Activated CD8-positive, alpha-beta memory T cell treated with anti-CD3 and anti-CD28 coated beads, Interleukin-2, amount 10 ng/mL, durations not matched to agents 7 days and 5 days (primary cell): ENCODE measurements around the gene GJD4. TPM values are rescaled to one million over a fixed set of nuclear protein-coding genes. Genes with fewer than 3 reads are reported as not detected.

Experiments used
- ATAC-seq: fragments of 150-1000 bp; cut with Tn5 transposase; one replicate; pipeline ENCODE4 v1.10.0; 2021; ENCODE audit warnings: moderate library complexity
- CTCF ChIA-PET: fragments of 350-600 bp; sonication (Branson Sonifier 250); formaldehyde crosslinking; loops from one replicate; lab custom pipeline; 2021; ENCODE audit warnings: antibody characterized with exemption; lab: Charles Lee
- DNase-seq: peaks from one replicate; pipeline ENCODE4 v3.0.0-alpha.2; 2020
- H3K27ac Mint-ChIP-seq: one replicate; pipeline ENCODE4 v1.8.0; 2021; ENCODE audit warnings: mild to moderate bottlenecking, mixed read lengths
- H3K27me3 Mint-ChIP-seq: one replicate; pipeline ENCODE4 v1.8.0; 2021; ENCODE audit warnings: mixed read lengths
- H3K36me3 Mint-ChIP-seq: one replicate; pipeline ENCODE4 v1.8.0; 2021; ENCODE audit warnings: mild to moderate bottlenecking, mixed read lengths
- H3K4me1 Mint-ChIP-seq: one replicate; pipeline ENCODE4 v1.8.0; 2021; ENCODE audit warnings: mixed read lengths
- H3K4me3 Mint-ChIP-seq: one replicate; pipeline ENCODE4 v1.8.0; 2021; ENCODE audit warnings: mild to moderate bottlenecking, moderate library complexity, mixed read lengths
- H3K9me3 Mint-ChIP-seq: one replicate; pipeline ENCODE4 v1.8.0; 2022; ENCODE audit warnings: low read depth, mixed read lengths
- total RNA-seq, 2 experiments: library from RNA; stranded (reverse); gene quantifications; one replicate each; pipeline ENCODE4 v1.2.3, GENCODE V29; 2021

GJD4 gene
- total RNA-seq, 2 experiments from 2014 or later, result not detected

DNA sequence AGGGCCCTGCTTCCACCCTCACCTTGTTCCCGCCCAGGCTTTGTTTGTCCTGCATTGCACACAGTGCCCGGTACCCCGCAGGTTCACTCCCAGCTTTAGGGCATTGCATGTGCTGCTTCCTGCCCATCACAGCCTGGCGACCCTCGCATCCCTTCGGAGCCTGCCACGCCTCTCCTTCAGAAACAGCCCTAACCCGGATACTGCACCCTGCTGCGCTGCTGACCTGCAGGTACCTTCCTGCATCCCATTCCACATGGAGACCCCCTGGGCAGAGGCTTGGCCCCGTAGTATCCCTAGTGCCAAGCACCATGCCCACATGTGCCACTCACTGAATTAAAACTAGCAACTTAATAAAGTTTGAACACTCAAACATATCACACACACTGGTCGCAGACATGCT is 19.8 kb upstream of the GJD4 start:
- ATAC-seq (no peak), DNase-seq (no peak)
- H3K9me3 Mint-ChIP-seq, result no peaks in the 10 kb centered on the region
- no peaks in the 10 kb centered on the region for H3K4me1 Mint-ChIP-seq
- peaks cover 10% of the 10 kb centered on the region for H3K27me3 Mint-ChIP-seq
- no peaks in the 10 kb centered on the region for H3K36me3 Mint-ChIP-seq
- CTCF ChIA-PET, result interaction anchor here (1.0 kb wide), 1 partner anchor 591 kb away, joined by 3 read pairs; no protein-coding TSS in a partner anchor
- H3K27ac Mint-ChIP-seq, result no peak overlapping the region
- no peak overlapping the region for H3K4me3 Mint-ChIP-seq

DNA sequence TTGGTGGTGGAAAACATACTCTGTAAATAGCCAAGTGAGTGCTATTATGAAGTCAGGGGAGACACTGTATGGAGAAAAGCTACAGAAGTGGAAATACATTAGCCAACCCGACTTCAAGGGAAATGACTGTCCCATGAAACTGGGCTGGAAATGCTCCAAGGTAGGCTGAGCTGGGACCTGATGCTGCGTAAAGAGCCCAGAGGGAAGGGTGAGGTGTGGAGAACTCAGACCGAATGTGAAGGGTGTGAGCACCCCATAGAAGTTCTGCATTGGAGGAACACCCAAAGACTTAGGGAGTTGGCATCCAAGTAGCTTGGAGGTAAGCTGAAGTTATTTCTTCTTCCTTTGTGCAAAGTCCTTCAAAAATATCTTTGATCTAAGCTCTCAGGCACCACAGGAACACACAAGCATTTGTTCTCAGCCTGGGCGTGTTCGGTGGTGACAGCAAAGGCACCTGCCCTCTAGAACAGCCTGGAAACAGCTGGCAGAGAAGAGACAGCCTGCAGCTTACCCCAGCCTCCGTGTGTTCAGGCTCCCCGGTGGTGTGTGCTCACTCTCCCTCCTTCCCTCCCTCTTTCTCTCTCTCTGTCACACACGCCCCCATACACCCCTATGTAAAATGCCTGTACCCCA is 19.1 kb upstream of the GJD4 start:
- no peaks in the 10 kb centered on the region for H3K36me3 Mint-ChIP-seq
- H3K27ac Mint-ChIP-seq, result no peak overlapping the region
- H3K9me3 Mint-ChIP-seq, result no peaks in the 10 kb centered on the region
- no peaks in the 10 kb centered on the region for H3K4me1 Mint-ChIP-seq
- no peak overlapping the region for H3K4me3 Mint-ChIP-seq
- peaks cover 10% of the 10 kb centered on the region for H3K27me3 Mint-ChIP-seq
- CTCF ChIA-PET, result no interaction called here
- DNase-seq, result no peak
- ATAC-seq, result no peak

DNA sequence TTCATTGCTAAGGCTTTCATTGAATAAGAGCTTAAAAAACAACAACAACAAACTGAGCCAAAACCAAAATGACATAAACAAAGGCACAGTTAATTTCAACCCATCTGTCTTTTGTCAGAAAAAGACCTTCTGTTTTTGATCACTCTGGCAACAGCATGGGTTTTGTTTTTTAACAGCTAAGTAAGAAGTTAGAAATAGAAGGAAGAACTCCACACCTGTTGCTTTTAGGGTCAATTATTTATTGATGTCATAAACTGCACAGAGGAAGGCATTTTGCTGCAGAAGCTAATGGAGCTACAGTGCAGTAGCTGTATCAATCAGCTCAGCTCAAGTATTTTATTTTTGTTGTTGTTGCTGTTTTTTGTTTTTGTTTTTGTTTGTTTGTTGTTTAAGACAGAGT is 16.3 kb upstream of the GJD4 start:
- H3K4me3 Mint-ChIP-seq, result no peak overlapping the region
- H3K27ac Mint-ChIP-seq, result no peak overlapping the region
- peaks cover 2% of the 10 kb centered on the region for H3K9me3 Mint-ChIP-seq
- H3K36me3 Mint-ChIP-seq, result no peaks in the 10 kb centered on the region
- H3K27me3 Mint-ChIP-seq, result peaks cover 13% of the 10 kb centered on the region
- no peaks in the 10 kb centered on the region for H3K4me1 Mint-ChIP-seq
- CTCF ChIA-PET, result no interaction called here
- no peak for ATAC-seq
- no peak for DNase-seq

DNA sequence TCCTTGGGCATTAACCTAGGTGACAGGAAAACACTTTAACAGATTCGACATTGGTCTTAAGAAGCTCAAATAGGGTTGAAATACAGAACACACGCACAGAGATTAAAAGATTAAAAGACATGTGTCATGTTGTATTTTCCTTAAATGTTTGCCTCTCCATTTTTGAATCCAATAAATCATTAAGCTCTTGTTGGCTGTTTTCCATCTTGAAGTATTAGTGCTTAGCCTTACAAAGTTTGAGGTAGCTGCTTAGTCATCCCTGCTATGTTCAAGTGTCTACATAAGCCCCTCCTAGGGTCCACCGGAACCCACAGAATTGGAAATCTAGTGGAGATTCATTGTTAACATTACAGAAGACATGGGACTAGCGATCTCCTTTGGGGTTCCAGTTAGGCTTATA is 12.7 kb upstream of the GJD4 start:
- CTCF ChIA-PET, result no interaction called here

DNA sequence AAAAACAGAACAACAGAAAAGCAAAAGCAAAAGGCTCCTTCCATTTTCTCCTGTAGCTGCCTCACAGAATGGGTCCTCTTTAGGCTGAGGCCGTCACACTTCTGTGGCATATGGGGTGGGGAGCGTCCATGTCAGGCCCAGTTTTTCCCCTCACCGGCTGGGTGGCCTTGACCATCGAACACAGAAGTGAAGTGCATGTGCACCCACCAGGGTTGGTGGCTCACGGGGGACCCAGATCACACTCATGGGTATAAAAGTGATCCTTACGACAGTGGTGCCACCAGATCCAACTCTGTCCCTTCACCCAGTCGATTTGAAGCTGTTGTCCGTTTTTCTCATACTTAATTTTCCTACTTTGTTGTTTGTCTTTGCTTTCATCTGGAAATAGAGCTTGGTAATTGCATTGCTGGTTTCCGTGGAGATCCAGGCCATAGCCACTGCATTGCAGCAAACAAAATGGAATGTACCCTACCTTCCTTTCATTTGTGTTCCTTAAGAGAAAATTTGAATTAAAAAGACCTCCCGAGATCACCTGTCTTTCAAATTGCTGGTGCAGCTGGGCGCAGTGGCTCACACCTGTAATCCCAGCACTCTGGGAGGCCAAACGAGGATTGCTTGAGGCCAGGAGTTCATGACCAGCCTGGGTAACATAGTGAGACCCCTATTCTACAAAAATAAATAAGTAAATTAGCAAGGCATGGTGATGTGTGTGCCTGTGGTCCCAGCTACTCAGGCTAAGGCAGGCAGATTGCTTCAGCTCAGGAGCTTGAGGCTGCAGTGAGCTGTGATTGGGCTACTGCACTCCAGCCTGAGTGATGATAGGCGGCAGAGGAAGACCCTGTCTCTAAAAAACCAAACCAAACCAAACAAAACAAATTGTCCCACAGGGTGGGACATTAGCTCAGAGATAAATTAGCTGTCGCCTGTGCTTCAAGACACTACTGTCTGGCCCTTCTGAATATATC is 10.7 kb upstream of the GJD4 start:
- ATAC-seq, result no peak
- CTCF ChIA-PET, result interaction anchor here (1.4 kb wide), 1 partner anchor 14 kb away, joined by 3 read pairs; no protein-coding TSS in a partner anchor
- Mint-ChIP-seq H3K9me3 (peaks cover 2% of the 10 kb centered on the region), H3K27me3 (peaks cover 3% of the 10 kb centered on the region), H3K36me3 (no peaks in the 10 kb centered on the region), H3K27ac (no peak overlapping the region), H3K4me3 (no peak overlapping the region), H3K4me1 (no peaks in the 10 kb centered on the region)
- no peak for DNase-seq

More for the DNA sequence above, 12.7 kb upstream of the GJD4 start:
- Mint-ChIP-seq H3K27ac (no peak overlapping the region), H3K27me3 (peaks cover 5% of the 10 kb centered on the region), H3K36me3 (no peaks in the 10 kb centered on the region), H3K9me3 (peaks cover 2% of the 10 kb centered on the region), H3K4me1 (no peaks in the 10 kb centered on the region), H3K4me3 (no peak overlapping the region)
- DNase-seq (no peak), ATAC-seq (no peak)

DNA sequence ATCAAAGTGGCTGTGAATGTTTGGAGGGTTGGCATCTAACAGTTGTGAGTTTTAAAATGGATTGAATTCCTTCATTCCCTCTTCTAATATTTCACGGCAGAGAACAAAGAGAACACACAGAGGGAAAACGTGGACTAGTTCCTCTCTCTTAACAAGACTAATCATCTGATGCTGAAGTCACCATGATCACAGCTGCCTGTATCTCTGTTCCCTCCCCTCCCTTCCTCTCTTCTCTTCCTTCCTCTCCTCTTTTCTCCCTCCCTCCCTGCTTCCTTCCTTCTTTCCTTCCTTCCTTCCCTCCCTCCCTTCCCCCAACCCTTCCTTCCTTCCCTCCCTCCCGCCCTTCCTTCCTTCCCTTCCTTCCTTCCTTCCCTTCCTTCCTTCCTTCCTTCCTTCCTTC is 10.0 kb upstream of the GJD4 start:
- Mint-ChIP-seq H3K9me3 (peaks cover 2% of the 10 kb centered on the region), H3K27me3 (peaks cover 7% of the 10 kb centered on the region), H3K4me3 (no peak overlapping the region), H3K4me1 (no peaks in the 10 kb centered on the region), H3K36me3 (no peaks in the 10 kb centered on the region), H3K27ac (no peak overlapping the region)
- CTCF ChIA-PET, result interaction anchor here (1.4 kb wide), 1 partner anchor 15 kb away, joined by 3 read pairs; no protein-coding TSS in a partner anchor
- no peak for ATAC-seq
- DNase-seq, result no peak

DNA sequence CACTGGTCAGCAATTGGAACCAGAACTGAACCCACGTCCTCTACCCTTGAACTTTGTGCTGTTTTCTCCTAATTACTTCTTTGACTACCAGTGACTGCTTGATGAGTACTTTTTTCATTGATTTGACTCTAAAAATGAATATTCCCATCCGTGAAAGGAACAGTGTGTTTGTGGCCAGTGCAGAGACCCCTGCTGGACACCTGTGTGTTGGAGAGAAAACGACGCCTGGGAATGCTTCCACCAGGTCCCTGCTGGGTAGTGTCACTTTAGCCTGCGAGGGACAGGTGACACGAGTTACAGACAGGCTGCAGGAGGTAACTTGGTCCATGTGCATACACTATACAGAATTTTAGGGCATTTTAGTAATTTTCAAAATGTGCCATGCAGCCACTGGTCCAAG is 6.8 kb upstream of the GJD4 start:
- CTCF ChIA-PET, result no interaction called here

DNA sequence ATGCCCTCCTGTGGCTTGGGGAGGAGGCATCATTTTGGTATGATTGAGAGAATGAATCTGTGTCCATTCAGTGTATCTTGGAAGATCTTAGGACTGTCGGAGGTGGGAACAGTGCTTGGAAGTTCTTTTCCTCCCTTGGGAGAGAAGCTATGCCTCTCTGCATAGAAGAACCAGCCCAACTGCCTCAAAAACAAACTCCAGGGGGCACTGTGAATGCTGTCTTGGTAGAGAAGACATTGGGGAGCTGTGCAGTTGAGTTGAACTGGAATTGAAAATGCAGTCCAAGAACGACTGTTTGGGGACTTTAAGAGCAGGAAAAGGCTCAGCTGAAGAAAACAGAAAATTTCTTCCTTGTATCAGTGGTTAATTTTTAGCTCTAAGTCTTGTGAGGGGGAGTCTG is 4.9 kb upstream of the GJD4 start:
- DNase-seq, result no peak
- peaks cover 19% of the 10 kb centered on the region for H3K27me3 Mint-ChIP-seq
- CTCF ChIA-PET, result no interaction called here
- H3K4me1 Mint-ChIP-seq, result no peaks in the 10 kb centered on the region
- no peak overlapping the region for H3K27ac Mint-ChIP-seq
- no peaks in the 10 kb centered on the region for H3K36me3 Mint-ChIP-seq
- H3K4me3 Mint-ChIP-seq, result no peak overlapping the region
- no peaks in the 10 kb centered on the region for H3K9me3 Mint-ChIP-seq
- no peak for ATAC-seq

More for the DNA sequence above, 6.8 kb upstream of the GJD4 start:
- no peaks in the 10 kb centered on the region for H3K9me3 Mint-ChIP-seq
- H3K4me1 Mint-ChIP-seq, result no peaks in the 10 kb centered on the region
- no peak overlapping the region for H3K27ac Mint-ChIP-seq
- H3K36me3 Mint-ChIP-seq, result no peaks in the 10 kb centered on the region
- no peak overlapping the region for H3K4me3 Mint-ChIP-seq
- DNase-seq (no peak), ATAC-seq (no peak)
- H3K27me3 Mint-ChIP-seq, result peaks cover 13% of the 10 kb centered on the region

DNA sequence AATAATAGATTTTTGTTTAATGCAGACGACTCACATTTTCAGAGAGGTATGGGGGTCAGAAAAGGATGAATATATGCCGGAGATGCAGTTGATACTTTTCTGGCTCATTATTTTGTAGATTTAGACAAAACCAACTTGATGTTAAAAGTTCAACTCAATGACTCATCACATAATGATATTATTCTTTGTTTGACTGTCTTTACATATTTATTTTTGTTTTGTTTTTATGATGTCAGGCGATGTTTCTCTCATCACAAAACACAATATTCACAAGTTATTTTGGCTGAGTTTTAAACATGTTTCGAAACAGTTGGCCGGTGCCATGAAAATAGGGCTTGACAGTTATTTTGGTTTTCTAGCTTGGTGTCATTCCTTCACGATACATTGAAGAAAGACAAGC is 1.3 kb downstream of the GJD4 start:
- peaks cover 2% of the 10 kb centered on the region for H3K9me3 Mint-ChIP-seq
- peaks cover 6% of the 10 kb centered on the region for H3K4me1 Mint-ChIP-seq
- DNase-seq, result no peak
- CTCF ChIA-PET, result interaction anchor here (1.3 kb wide), 1 partner anchor 9 kb away, joined by 3 read pairs; no protein-coding TSS in a partner anchor
- H3K27me3 Mint-ChIP-seq, result peaks cover 43% of the 10 kb centered on the region
- no peak overlapping the region for H3K27ac Mint-ChIP-seq
- no peak overlapping the region for H3K4me3 Mint-ChIP-seq
- H3K36me3 Mint-ChIP-seq, result no peaks in the 10 kb centered on the region
- no peak for ATAC-seq

DNA sequence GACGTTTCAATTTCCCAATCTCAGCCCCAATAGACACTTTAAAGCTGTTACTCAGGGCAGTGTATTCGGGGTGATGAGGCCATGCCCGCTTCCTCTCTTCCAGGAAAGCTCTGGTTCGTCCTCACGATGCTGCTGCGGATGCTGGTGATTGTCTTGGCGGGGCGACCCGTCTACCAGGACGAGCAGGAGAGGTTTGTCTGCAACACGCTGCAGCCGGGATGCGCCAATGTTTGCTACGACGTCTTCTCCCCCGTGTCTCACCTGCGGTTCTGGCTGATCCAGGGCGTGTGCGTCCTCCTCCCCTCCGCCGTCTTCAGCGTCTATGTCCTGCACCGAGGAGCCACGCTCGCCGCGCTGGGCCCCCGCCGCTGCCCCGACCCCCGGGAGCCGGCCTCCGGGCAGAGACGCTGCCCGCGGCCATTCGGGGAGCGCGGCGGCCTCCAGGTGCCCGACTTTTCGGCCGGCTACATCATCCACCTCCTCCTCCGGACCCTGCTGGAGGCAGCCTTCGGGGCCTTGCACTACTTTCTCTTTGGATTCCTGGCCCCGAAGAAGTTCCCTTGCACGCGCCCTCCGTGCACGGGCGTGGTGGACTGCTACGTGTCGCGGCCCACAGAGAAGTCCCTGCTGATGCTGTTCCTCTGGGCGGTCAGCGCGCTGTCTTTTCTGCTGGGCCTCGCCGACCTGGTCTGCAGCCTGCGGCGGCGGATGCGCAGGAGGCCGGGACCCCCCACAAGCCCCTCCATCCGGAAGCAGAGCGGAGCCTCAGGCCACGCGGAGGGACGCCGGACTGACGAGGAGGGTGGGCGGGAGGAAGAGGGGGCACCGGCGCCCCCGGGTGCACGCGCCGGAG is 2.6 kb downstream of the GJD4 start:
- H3K4me1 Mint-ChIP-seq, result peaks cover 6% of the 10 kb centered on the region
- peaks cover 45% of the 10 kb centered on the region for H3K27me3 Mint-ChIP-seq

DNA sequence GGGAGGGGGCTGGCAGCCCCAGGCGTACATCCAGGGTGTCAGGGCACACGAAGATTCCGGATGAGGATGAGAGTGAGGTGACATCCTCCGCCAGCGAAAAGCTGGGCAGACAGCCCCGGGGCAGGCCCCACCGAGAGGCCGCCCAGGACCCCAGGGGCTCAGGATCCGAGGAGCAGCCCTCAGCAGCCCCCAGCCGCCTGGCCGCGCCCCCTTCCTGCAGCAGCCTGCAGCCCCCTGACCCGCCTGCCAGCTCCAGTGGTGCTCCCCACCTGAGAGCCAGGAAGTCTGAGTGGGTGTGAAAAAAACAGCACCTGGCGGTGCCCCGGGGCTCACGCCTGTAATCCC is 3.2 kb downstream of the GJD4 start:
- Mint-ChIP-seq H3K4me3 (no peak overlapping the region), H3K4me1 (peaks cover 6% of the 10 kb centered on the region), H3K27ac (no peak overlapping the region), H3K27me3 (peaks cover 45% of the 10 kb centered on the region), H3K9me3 (peaks cover 2% of the 10 kb centered on the region), H3K36me3 (no peaks in the 10 kb centered on the region)
- ATAC-seq, result no peak
- CTCF ChIA-PET, result no interaction called here
- no peak for DNase-seq

More for the DNA sequence above, 2.6 kb downstream of the GJD4 start:
- DNase-seq (peak; percentile 43), ATAC-seq (peak; percentile 30)
- no peaks in the 10 kb centered on the region for H3K36me3 Mint-ChIP-seq
- H3K27ac Mint-ChIP-seq, result no peak overlapping the region
- H3K4me3 Mint-ChIP-seq, result peak overlapping the region; percentile 57
- peaks cover 2% of the 10 kb centered on the region for H3K9me3 Mint-ChIP-seq
- CTCF ChIA-PET, result interaction anchor here (1.3 kb wide), 1 partner anchor 8 kb away, joined by 3 read pairs; no protein-coding TSS in a partner anchor

DNA sequence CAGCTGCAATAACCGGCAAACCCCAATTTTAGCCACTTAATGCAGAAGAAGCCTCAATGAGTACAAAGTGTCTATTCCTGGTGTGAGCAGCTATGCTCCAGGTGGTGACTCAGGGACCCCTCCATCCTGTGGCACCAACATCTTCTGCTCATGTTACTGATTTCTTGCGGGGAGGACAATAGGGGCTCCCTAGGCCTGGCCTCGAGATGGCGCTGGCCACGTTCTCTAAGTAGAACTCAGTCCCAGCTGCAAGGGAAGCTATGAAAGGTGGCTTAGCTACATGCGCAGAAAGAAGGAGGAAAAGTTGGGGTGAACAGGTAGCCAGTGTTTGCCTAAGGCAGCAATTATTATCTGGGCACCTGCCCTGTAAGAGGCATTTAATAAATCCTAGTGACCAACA is 6.6 kb downstream of the GJD4 start:
- Mint-ChIP-seq H3K27me3 (peaks cover 45% of the 10 kb centered on the region), H3K27ac (no peak overlapping the region), H3K4me3 (no peak overlapping the region), H3K36me3 (no peaks in the 10 kb centered on the region), H3K4me1 (peaks cover 6% of the 10 kb centered on the region), H3K9me3 (peaks cover 2% of the 10 kb centered on the region)
- CTCF ChIA-PET, result interaction anchor here (1.1 to 1.4 kb wide), 3 partner anchors 24 to 49 kb away, joined by 3 to 6 read pairs (median 3); no protein-coding TSS in a partner anchor
- ATAC-seq (no peak), DNase-seq (no peak)
